ENCODE results near the gene AAMP.

DNA sequence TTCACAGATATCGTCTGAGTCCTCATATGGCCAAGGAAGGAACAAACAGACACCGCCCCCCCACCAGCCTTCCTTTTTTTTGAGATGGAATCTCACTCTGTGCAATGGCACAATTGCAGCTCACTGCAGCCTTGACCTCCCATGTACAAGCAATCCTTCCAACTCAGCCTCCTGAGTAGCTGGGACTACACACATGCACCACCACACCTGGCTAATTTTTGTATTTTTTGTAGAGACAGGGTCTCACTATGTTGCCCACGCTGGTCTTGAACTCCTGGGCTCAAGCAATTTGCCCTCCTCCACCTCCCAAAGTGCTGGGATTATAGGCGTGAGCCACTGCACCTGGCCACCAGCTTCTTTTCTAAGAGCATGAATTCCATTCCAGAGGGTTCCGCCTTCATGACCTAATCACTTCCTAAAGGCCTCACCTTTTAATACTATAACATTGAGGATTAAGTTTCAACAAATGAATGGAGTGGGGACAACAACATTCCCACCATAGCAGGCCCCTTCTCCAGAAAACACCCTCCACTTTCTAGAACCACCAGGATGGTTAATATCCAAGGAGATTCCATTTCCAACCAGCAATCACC is 24.6 kb upstream of the AAMP start:
- no peak for TF ChIP-seq GATA2 (IDR thresholded peaks at IDR 0.05; ENCODE audit: low read depth, low read length)
- no peak for TF ChIP-seq GATA3 (IDR thresholded peaks at IDR 0.05; ENCODE audit: low read depth, low read length)
